Thoracic aorta (tissue), 2 donors: Measurements from ENCODE around the gene KIAA2012. TPM values are rescaled to one million over a fixed set of nuclear protein-coding genes. Genes with fewer than 3 reads are reported as not detected.

Source experiments
- ATAC-seq: fragments of 150-250 bp; one replicate; pipeline ENCODE4 v1.8.0; 2017; ENCODE audit warnings: low read depth; ENCODE audit not compliant: insufficient number of reproducible peaks, low FRiP score
- DNase-seq: peaks from one replicate; pipeline ENCODE4 v3.0.0-alpha.2; 2020; ENCODE audit warnings: low spot score
- H3K27ac ChIP-seq, 2 donors: fragments of 200-600 bp; sonication (generic); 1 replicate in 1 of 2; 2 replicates in 1 of 2; pipeline ENCODE4 v1.5.1; 2016; ENCODE audit warnings: mild to moderate bottlenecking in 2 of 2, moderate library complexity in 2 of 2
- H3K27me3 ChIP-seq: fragments of 200-600 bp; sonication (generic); replicated peaks from 2 replicates; pipeline ENCODE4 v1.6.0; 2016; ENCODE audit warnings: mild to moderate bottlenecking; ENCODE audit not compliant: insufficient read depth
- H3K36me3 ChIP-seq: fragments of 200-600 bp; sonication (generic); one replicate; pipeline ENCODE4 v1.5.1; 2016
- H3K4me1 ChIP-seq, 2 donors: fragments of 200-600 bp; sonication (generic); 1 replicate in 1 of 2; 2 replicates in 1 of 2; pipeline versions ENCODE4 v1.5.1 to v1.6.0; 2016; ENCODE audit warnings: low read depth in 2 of 2, mild to moderate bottlenecking in 1 of 2; ENCODE audit not compliant: control insufficient read depth in 1 of 2
- H3K4me3 ChIP-seq: fragments of 200-600 bp; sonication (generic); 2 replicates; pipeline ENCODE4 v1.5.1; 2016; ENCODE audit warnings: mild to moderate bottlenecking
- H3K9me3 ChIP-seq: fragments of 200-600 bp; sonication (generic); 2 replicates; pipeline ENCODE4 v1.5.1; 2016
- CTCF ChIP-seq: fragments of 200-600 bp; sonication (generic); IDR thresholded peaks from one replicate; pipeline ENCODE4 v1.5.1; 2019; ENCODE audit warnings: antibody characterized with exemption
- total RNA-seq, 2 donors: library from RNA; depleted of rRNA; stranded (reverse); fragments of >200 nt; gene quantifications; one replicate each; pipeline versions ENCODE4 v1.1.0 to v1.2.3, GENCODE V29; 2016

KIAA2012 gene
- total RNA-seq, 2 donors from 2014 or later = not detected

DNA sequence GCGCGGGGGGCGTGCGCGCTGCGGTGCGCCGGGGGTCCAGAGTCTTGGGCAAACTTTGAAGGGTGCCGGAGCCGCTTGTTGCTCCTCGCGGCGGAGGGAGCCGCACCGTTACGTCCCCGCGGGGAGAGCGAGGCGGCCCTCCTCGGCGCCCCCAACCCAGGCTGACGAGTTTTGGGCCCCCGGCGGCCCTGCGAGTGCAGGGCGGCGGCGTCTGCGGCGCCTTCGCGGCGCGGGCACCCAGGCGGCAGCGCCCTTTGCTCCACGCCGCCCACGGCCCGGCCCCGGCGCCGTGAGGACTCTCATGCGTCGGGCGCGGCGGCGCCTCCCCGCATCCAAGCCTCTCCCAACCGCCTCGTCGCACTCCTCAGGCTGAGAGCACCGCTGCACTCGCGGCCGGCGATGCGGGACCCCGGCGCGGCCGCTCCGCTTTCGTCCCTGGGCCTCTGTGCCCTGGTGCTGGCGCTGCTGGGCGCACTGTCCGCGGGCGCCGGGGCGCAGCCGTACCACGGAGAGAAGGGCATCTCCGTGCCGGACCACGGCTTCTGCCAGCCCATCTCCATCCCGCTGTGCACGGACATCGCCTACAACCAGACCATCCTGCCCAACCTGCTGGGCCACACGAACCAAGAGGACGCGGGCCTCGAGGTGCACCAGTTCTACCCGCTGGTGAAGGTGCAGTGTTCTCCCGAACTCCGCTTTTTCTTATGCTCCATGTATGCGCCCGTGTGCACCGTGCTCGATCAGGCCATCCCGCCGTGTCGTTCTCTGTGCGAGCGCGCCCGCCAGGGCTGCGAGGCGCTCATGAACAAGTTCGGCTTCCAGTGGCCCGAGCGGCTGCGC, 38.6 kb upstream of the KIAA2012 start:
- no peaks in the 10 kb centered on the region for H3K36me3 ChIP-seq
- H3K4me3 ChIP-seq = peak overlapping the region; percentile 92
- no peak for ATAC-seq
- no peaks in the 10 kb centered on the region for H3K9me3 ChIP-seq
- no peaks in the 10 kb centered on the region for H3K27me3 ChIP-seq
- peaks cover 24 to 53% of the 10 kb centered on the region in 2 donors for H3K4me1 ChIP-seq
- no peak for DNase-seq
- H3K27ac ChIP-seq = peak overlapping the region; percentile 90 to 95
- no peak for TF ChIP-seq CTCF

DNA sequence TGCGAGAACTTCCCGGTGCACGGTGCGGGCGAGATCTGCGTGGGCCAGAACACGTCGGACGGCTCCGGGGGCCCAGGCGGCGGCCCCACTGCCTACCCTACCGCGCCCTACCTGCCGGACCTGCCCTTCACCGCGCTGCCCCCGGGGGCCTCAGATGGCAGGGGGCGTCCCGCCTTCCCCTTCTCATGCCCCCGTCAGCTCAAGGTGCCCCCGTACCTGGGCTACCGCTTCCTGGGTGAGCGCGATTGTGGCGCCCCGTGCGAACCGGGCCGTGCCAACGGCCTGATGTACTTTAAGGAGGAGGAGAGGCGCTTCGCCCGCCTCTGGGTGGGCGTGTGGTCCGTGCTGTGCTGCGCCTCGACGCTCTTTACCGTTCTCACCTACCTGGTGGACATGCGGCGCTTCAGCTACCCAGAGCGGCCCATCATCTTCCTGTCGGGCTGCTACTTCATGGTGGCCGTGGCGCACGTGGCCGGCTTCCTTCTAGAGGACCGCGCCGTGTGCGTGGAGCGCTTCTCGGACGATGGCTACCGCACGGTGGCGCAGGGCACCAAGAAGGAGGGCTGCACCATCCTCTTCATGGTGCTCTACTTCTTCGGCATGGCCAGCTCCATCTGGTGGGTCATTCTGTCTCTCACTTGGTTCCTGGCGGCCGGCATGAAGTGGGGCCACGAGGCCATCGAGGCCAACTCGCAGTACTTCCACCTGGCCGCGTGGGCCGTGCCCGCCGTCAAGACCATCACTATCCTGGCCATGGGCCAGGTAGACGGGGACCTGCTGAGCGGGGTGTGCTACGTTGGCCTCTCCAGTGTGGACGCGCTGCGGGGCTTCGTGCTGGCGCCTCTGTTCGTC, 37.7 kb upstream of the KIAA2012 start:
- Histone ChIP-seq H3K27me3 (no peaks in the 10 kb centered on the region), H3K4me1 (peaks cover 27 to 61% of the 10 kb centered on the region in 2 donors), H3K27ac (peak overlapping the region; percentile 90 to 95), H3K36me3 (no peaks in the 10 kb centered on the region), H3K4me3 (peak overlapping the region; percentile 92), H3K9me3 (no peaks in the 10 kb centered on the region)
- TF ChIP-seq CTCF = peak; percentile 43
- DNase-seq = no peak
- ATAC-seq = no peak

DNA sequence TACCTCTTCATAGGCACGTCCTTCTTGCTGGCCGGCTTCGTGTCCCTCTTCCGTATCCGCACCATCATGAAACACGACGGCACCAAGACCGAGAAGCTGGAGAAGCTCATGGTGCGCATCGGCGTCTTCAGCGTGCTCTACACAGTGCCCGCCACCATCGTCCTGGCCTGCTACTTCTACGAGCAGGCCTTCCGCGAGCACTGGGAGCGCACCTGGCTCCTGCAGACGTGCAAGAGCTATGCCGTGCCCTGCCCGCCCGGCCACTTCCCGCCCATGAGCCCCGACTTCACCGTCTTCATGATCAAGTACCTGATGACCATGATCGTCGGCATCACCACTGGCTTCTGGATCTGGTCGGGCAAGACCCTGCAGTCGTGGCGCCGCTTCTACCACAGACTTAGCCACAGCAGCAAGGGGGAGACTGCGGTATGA, 37.1 kb upstream of the KIAA2012 start:
- no peaks in the 10 kb centered on the region for H3K27me3 ChIP-seq
- no peaks in the 10 kb centered on the region for H3K9me3 ChIP-seq
- ATAC-seq = no peak
- no peaks in the 10 kb centered on the region for H3K36me3 ChIP-seq
- no peak for DNase-seq
- no peak overlapping the region for H3K27ac ChIP-seq
- no peak for TF ChIP-seq CTCF
- peak overlapping the region; percentile 92 for H3K4me3 ChIP-seq
- peaks cover 27 to 65% of the 10 kb centered on the region in 2 donors for H3K4me1 ChIP-seq

- H3K9me3 ChIP-seq = no peaks in the 10 kb centered on the region
- no peak for DNase-seq
- TF ChIP-seq CTCF = no peak
- no peaks in the 10 kb centered on the region for H3K36me3 ChIP-seq
- no peaks in the 10 kb centered on the region for H3K27me3 ChIP-seq
- H3K4me3 ChIP-seq = peak overlapping the region; percentile 92
- H3K27ac ChIP-seq = no peak overlapping the region
- H3K4me1 ChIP-seq = peaks cover 27 to 64% of the 10 kb centered on the region in 2 donors
- no peak for ATAC-seq
Measured at GRCh38 chr2:202036601-202037037, 36.4 kb upstream of the KIAA2012 start.

- Histone ChIP-seq H3K27ac (no peak overlapping the region), H3K4me3 (peak overlapping the region; percentile 92), H3K4me1 (peaks cover 27 to 59% of the 10 kb centered on the region in 2 donors), H3K9me3 (no peaks in the 10 kb centered on the region), H3K27me3 (no peaks in the 10 kb centered on the region), H3K36me3 (no peaks in the 10 kb centered on the region)
- no peak for TF ChIP-seq CTCF
- no peak for ATAC-seq
- DNase-seq = no peak
Measured at GRCh38 chr2:202037086-202037485, 36.0 kb upstream of the KIAA2012 start.
